IMR-90 (cell line): ENCODE results near the gene COL4A1.

Experiments
- CEBPB ChIP-seq: IDR thresholded peaks from 2 replicates; pipeline ENCODE4 v1.6.1; 2012; ENCODE audit warnings: low read depth, low read length, improper control_type of control experiment
- CHD1 ChIP-seq: IDR thresholded peaks from 2 replicates; pipeline ENCODE4 v1.6.1; 2012; ENCODE audit warnings: low read depth, low read length, improper control_type of control experiment
- FOS ChIP-seq: fragments of 150-350 bp; IDR thresholded peaks from 2 replicates; pipeline ENCODE4 v1.6.1; 2016; ENCODE audit warnings: low read depth, low read length
- MAZ ChIP-seq: IDR thresholded peaks from 2 replicates; pipeline ENCODE4 v1.6.1; 2012; ENCODE audit warnings: low read depth, mild to moderate bottlenecking, low read length, improper control_type of control experiment, moderate library complexity, borderline replicate concordance
- MXI1 ChIP-seq: IDR thresholded peaks from 2 replicates; pipeline ENCODE4 v1.6.1; 2012; ENCODE audit warnings: low read depth, mild to moderate bottlenecking, low read length, moderate library complexity, borderline replicate concordance
- POLR2A ChIP-seq: IDR thresholded peaks from 2 replicates; pipeline ENCODE4 v1.6.1; 2012; ENCODE audit warnings: mild to moderate bottlenecking, low read depth, low read length
- SMC3 ChIP-seq: fragments of 150-350 bp; IDR thresholded peaks from 2 replicates; pipeline ENCODE4 v1.6.1; 2016; ENCODE audit warnings: low read depth, mild to moderate bottlenecking, antibody characterized with exemption, low read length, moderate library complexity
- TF ChIP-seq, protein P1 (sequence below): conservative IDR thresholded peaks from 2 replicates; pipeline ENCODE4 v1.5.1; 2012; ENCODE audit warnings: mild to moderate bottlenecking, low read depth, low read length, improper control_type of control experiment

DNA sequence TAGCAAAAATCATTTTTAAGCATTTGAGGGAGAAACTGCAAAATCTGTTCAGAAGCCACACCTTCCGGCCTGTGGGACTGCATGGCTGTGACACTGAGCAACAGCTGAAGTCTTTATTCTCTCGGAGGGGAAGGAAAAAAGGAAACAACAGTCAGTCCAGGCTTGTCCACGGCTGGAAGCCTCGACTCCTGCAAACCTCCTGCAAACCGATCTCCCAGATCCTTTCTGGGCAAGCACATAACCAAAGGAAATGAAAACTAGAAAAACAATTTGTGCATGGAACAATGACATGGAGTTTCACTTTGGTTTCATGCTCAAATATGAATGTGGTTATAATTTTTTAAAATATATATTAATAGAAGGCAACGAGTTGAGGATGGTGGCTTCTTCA is 1.0 kb downstream of the COL4A1 start:
- TF ChIP-seq FOS (no peak), POLR2A (0 out of 2 replicates have a peak, but pooled peaks have one; percentile 4), CHD1 (0 out of 2 replicates have a peak, but pooled peaks have one; percentile 10), SMC3 (no peak), CEBPB (no peak), MXI1 (no peak), MAZ (no peak)
- TF ChIP-seq, protein P1, sequence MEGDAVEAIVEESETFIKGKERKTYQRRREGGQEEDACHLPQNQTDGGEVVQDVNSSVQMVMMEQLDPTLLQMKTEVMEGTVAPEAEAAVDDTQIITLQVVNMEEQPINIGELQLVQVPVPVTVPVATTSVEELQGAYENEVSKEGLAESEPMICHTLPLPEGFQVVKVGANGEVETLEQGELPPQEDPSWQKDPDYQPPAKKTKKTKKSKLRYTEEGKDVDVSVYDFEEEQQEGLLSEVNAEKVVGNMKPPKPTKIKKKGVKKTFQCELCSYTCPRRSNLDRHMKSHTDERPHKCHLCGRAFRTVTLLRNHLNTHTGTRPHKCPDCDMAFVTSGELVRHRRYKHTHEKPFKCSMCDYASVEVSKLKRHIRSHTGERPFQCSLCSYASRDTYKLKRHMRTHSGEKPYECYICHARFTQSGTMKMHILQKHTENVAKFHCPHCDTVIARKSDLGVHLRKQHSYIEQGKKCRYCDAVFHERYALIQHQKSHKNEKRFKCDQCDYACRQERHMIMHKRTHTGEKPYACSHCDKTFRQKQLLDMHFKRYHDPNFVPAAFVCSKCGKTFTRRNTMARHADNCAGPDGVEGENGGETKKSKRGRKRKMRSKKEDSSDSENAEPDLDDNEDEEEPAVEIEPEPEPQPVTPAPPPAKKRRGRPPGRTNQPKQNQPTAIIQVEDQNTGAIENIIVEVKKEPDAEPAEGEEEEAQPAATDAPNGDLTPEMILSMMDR: no peak
